ENCODE measurements around the gene PROB1.
"Not testable (repeated sequence)": the region's sequence is repeated elsewhere in the genome, so short reads cannot be mapped to it uniquely, and the experiment has no call there.

The PROB1 gene

DNA sequence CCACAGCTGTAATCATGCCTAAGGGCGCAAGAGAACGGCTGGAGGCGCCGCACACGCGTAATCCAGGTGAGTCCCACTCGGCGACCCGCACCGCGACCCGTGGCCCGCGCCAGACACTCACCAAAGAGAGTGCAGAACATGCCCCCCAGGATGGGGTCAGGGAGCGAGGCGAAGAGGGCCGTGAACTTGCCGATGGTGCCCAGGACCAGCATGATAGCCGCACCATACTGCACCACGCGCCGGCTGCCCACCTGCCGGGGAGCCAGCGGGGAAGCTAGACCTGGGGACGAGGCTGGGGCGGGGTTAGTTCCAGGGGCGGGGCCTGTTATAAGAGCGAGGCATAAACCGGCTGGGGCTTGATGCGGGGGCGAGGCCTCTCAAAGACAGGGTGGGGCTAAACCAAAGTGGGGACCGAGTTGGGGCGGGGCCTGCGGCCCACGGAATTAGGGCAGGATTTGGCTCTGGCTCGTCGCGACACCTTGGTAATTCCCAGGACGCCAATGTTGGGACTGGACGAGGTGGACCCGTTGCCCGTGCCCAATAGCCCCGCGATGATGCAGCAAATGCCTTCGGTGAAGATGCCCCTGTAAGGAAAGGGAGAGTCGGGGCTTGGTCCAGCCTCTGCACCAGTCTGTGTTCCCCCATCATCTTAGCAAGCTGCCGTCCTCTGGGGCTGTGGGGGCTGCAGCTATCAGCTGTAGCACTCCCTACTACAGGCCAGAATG is 16.6 kb downstream of the PROB1 start:
- no peak for DNase-seq

DNA sequence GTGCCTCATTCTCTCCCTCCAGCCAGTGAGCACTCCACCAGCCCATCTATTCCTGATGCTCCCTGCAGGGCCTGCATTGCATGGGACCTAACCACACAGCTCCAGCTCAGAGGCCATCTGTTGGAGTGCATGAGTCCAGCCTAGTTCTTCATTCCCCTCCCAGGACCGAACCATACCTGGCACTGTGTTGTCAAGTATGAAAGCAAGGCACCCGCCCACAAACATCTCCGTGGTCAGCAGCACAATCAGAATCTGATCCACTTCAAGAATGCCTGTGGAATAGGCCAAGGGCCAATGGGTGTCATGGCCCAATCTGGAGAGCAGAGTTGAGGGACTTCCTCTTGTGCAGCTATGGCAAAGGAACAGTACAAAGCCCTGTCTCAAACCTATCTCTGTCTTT is 17.7 kb downstream of the PROB1 start:
- no peak for DNase-seq

DNA sequence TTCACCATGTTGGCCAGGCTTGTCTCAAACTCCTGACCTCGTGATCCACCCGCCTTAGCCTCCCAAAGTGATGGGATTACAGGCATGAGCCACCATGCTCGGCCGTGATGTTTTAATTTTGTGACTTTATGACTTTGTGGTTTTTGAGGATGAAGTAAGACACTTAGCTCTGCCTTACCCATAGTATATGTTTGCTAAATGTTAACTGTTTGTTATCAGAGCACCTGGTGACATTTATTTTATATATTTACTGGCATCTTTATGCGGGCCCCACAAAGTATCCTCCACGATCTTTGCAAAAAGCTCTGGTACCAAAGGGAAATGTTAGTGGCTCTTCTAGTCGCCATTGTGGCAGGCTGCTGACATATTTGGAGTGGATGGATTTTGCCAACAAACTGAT is 18.5 kb downstream of the PROB1 start:
- DNase-seq, result no peak

DNA sequence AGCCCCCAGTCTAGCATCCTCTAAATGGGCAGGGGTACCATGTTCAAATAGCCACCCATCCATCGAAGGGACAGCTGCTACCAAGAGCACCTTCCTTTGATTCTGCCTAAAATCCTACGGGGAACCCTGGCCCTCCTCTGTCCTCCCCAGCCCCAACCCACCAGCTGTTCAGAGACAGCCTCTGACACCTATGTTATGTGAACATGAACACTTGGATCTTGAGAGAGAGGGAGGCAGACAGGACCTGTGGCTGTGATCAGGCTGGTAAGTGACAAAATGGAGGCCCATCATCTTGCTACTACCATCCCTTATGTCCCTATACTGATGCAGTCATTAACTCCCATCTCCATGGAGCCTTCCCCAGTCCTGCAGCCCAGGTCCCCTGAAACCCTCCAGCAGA is 20.0 kb downstream of the PROB1 start:
- no peak for DNase-seq

DNA sequence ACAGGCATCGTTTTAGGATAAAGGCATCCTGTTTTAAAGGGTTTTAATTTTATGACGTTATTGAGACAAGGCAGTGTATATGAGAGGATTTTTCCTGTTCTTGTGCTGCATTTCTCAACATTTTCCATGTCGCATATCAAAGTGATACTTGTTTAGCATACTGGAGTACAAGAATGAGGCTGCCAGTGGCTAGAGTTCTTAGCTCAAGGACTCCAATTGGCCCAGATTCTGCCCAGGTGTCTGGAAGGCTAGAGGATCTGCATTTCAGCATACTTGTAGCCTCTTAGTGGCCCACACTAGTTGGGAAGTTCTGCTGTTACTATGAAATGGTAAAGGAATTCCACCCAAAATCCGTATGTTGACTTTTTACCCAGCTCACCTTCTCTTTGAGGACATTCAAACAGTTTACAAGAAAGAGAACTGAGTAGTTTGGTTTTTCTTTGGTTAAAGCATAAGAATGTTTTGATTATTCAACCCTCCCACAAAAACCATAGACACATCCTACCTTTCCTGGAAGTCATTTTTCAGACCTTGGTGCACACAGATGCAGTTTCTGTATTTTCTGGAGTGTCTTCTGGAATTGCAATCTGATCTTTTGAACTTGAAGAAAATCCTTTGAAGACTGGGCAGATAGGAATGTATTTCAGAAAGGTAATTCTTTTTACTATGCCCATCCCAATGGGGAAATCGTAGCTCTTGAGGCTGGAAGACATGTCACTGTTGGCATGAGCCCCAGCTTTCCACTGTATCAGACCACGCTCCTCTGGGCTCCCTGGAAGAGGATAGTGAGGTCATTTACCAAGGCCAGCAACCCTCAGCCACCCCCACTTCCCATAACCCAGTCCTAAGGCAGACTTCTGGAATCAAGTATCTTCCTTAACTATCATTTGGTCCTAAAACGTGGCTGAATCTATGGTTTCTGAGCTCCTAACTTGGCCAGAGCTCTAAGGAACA is 23.1 kb downstream of the PROB1 start:
- no peak for DNase-seq

DNA sequence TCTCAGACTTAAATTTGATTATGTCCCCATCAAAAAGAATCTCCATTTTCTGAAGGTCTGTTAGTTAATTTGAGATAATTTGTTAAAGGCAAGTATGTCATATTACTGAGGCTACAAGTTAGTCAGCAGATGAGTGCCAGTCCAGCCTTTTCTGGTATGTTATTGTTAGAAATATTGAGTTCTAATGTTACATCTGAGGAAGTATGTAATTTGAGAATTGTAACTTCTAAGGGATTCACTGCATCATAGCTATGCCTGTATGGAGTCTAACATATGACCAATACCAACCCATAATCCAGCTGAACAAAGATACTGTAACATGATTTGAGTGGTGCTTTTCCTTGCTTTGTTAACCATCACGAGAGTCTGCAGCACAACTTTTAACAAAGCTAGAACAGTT is 25.7 kb downstream of the PROB1 start:
- no peak for DNase-seq

DNA sequence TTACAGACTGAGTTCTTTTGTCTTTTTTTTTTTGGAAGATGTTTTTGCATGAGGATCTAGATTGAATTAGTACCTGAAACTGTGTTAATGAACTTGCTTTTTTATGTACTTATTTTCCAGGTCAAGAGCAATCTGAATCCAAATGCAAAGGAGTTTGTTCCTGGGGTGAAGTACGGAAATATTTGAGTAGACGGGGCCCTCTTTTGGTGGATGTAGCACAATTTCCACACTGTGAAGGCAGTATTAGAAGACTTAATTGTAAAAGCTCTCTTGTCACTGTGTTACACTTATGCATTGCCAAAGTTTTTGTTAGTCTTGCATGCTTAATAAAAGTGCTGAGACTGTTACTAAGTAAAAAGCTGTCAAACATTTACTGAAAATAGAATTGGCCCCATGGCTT is 26.3 kb downstream of the PROB1 start:
- no peak for DNase-seq

DNA sequence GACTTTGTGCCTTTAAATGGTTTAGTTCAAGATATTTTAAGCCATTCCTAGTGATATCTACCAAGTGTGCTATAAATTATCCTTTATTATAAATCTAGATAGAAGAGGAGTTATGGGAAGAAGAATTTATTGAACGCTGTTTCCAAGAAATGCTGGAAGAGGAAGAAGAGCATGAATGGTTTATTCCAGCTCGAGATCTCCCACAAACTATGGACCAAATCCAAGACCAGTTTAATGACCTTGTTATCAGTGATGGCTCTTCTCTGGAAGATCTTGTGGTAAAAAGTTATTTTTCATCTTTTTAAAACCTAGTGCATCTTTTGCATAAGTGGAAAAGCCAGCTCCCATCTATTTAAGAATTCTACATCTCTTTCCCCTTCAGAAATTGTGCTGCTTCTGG is 30.4 kb downstream of the PROB1 start:
- DNase-seq, result no peak

DNA sequence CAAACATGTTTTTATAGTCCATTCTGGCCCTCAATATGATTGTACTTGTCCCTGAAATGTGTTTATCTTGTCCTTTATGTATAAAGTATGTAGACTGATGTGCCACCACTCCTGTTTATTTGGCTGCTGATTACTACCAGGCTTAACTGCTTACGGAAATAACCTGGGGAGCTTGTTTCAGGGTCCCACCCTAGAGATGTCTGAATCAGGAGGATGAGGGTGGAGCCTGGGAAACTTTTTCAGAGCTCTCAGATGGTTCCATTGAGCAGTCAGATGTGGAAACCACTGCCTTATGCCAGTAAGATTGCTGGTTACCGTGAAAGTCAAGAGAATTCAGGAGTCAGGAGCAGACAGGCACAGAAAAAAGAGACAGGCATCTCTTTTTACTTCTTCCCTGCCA is 31.0 kb downstream of the PROB1 start:
- DNase-seq, result no peak

DNA sequence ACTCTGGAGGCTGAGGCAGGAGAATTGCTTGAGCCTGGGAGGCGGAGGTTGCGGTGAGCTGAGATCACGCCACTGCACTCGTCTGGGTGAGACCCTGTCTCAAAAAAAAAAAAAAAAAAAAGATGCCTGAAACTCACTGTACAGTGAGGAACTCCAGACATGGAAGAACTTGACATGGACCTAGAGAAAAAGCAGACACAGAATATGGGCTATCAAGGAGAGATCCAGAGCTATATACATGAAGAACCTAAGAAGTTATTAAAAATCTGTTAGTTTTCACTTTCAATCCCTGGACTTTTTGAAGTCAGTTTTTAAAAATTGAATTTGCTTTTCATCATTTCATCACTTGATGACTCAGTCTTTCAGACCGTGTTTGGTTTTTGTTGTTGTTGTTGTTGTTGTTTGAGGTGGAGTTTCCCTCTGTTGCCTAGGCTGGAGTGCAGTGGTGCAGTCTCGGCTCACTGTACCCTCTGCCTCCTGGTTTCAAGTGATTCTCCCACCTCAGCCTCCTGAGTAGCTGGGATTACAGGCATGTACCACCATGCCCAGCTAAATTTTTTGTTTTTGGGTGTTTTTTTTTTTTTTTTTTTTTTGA is 33.0 kb downstream of the PROB1 start:
- no peak for DNase-seq

DNA sequence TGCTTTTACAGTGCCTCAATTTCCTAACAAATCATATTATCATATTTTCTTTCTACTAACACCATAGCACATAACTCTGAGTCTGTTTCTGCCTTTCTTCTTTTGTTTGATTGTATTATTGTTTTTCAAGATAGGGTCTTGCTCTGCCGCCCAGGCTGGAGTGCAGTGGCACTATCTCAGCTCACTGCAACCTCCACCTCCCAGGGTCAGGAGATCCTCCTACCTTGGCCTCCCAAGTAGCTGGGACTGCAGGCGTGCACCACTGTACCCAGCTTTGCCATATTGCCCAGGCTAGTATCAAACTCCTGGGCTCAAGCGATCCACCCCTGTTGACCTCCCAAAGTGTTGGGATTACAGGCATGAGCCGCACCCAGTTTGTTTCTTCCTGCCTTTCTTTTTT is 34.5 kb downstream of the PROB1 start:
- DNase-seq, result no peak

DNA sequence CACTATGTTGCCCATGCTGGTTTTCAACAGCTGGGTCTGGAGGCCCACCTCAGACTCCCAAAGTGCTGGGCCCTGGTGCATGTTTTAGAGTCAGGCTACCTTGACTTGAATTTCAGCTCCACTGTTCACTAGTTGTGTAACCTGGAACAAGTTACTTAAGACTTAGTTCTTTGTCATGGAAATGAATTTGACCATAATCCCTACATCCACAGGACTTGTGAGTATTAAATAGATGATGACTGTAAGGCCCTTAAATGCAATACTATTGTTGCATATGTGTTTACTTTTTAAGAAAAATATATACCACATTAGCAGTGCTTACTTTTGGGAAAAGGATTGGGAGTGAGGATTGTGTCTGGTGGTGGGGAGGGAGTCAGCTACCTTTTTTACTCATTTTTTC is 36.8 kb downstream of the PROB1 start:
- no peak for DNase-seq

DNA sequence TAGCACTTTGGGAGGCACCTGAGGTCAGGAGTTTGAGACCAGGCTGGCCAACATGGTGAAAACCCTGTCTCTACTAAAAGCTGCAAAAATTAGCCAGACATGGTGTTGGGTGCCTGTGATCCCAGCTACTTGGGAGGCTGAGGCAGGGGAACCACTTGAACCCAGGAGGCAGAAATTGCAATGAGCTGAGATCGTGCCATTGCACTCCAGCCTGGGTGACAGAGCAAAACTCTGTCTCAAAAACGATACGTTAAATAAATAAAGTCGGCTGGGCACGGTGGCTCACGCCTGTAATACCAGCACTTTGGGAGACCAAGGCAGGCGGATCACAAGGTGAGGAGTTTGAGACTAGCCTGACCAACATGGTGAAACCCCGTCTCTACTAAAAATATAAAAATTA is 39.0 kb downstream of the PROB1 start:
- DNase-seq, result not testable (repeated sequence)

DNA sequence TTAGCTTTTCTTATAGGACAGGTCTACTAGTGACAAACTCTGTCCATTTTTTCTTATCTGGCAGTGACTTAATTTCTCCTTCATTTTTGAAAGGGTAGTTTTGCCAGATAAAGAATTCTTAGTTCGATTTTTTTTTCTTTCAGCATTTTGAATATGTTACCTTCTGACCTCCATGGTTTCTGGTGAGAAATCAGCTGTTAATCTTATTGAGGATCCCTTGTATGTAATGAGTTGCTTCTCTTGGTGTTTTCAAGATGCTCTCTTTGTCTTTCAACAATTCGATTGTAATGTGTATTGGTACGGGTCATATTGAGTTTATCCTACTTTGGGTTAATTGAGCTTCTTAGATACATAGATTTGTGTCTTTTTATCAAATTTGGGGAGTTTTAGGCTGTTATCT is 40.7 kb downstream of the PROB1 start:
- DNase-seq, result no peak

DNA sequence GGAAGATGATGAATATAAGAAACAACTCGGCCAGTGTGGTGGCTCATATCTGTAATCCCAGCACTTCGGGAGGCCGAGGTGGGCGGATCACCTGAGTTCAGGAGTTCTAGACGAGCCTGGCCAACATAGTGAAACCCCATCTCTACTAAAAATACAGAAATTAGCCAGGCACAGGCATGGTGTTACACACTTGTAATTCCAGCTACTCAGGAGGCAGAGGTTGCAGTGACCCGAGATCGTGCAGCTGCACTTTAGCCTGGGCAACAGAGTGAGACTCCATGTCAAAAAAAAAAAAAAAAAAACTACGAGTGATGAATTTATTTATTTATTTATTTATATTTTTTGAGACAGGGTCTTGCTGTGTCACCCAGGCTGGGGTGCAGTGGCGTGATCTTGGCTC is 47.0 kb downstream of the PROB1 start:
- not testable (repeated sequence) for DNase-seq

DNA sequence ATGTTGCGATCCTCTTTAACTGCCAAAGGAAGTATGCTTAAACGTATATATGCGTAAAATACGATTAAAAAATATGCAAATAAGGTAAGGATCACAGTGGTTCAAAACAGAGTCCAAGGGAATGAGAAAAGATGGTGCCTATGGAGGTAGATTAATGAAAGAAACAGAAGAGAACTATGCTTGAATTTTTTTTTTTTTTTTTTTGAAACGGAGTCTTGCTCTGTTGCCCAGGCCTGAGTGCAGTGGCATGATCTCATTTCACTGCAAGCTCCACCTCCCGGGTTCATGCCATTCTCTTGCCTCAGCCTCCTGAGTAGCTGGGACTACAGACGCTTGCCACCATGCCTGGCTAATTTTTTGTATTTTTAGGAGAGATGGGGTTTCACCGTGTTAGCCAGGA is 49.5 kb downstream of the PROB1 start:
- DNase-seq, result not testable (repeated sequence)

DNA sequence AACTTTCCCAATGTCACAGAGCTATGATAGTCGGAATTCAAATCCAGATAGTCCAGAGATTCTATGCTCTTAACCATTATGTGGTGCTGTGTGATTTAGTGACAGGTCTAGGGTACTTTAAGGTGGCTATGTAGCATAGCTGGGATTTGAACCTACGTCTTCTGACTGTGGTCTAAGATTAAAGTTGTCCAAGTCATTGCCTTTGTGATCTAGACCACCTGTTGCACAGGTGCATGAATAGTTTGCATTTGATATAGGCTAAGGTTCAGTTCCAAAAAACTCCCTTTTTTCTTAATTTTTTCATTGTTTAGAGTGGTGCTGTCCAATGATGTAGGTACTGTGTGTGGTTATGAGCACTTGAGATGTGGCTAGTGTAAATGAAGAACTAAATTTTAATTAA is 50.7 kb downstream of the PROB1 start:
- no peak for DNase-seq

DNA sequence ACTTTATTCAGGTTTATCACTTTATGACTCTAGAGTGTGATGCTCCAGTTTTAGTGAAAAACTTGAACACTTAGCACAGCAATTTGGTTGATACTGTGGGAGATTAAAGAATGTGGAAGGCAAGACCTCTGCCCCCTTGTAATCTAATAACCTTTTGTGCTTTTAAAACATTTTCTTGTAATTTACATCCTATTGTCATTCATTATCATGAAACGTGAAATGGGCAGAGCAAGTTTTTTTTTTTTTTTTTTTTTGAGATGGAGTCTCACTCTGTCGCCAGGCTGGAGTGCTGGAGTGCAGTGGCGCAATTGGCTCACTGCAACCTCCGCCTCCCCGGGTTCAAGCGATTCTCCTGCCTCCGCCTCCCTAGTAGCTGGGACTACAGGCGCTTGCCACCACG is 51.4 kb downstream of the PROB1 start:
- no peak for DNase-seq

DNA sequence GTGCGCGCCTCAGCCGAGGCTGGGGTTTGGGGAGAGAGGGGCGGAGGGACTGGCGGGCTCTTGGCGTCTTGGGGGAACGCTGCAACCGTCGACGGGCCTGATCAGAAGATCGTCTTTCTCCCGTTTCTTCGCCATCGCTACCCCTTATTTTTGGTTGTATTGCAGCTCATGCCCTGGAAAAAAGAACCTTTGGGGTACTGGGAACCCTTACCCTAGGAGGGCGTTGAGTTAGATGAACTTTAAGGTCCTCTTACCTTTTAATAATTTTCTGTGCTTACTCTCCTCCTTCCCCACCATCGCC is 52.5 kb downstream of the PROB1 start:
- DNase-seq, result no peak

DNA sequence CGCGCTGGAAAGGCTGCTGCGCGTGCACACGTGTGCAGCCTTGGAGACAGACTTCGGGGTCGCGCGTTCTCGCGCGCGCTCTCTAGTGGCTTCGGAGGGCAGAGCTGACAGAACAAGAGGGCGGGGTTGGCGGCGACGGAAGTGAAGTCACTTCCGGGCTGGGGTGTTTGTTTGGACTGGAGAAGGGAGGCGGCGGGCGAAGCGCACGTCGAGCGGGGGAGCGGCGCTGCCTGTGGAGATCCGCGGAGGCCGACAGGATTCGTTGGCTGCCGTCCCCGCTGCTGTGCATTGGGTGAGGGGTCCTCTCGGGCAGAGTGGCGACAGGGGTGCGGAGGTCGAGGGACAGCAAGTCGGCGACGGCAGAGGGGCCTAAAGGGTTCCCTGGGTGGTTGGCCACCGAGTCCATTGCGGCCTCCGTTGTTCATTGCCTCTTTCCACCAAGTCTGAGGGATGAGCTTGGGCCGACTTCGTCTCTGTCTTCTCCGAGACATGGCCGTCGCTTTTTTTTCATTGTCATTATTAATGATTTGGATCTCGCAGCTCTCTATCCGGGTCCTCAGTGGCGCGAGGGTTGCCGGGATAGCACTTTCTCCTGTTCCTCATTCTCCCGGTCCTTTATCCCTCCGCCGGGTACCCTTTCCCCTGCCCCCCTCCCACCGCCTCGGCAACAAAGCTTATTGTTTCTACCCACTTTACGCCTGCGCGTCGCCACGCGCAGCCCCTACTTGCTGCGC is 53.0 kb downstream of the PROB1 start, which contains the start of gene PAIP2:
TSS of gene PAIP2 (plus strand) at position 166 of the 734 bp plus-strand sequence. CDS start 21,931 bp downstream, outside the sequence.
- no peak for DNase-seq

DNA sequence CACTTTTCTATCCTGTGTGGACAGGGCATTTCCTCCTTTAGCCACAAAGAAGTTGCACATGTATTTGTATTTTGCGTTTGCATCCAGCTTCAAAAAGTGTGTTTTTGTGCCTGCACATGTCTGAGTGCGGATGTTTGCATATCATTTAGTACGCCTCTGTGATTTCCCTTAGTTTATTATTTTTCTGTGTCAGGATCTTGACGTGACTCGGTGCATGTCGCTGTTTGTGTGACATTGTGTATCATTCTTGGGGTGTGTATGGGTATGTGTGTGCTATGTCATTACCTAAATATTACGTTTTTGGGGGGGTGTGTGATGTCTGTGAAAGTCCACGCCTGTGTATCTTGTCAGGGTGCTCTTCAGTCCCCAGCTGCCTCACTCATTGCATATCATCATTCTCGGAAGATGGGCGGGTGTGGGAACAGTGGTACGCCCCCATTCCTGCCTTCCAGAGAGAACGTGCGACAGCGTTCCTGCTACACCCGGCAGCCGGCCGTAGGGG is 53.7 kb downstream of the PROB1 start:
- no peak for DNase-seq

Measured in cortex of kidney (tissue), 1 donor.